MM.1S (cell line): ENCODE results near the gene SLC39A12.

ENCODE experiments used
- CTCF ChIP-seq: fragments of 300-600 bp; sonication (generic); IDR thresholded peaks from 2 replicates; pipeline ENCODE4 v1.5.1; 2016; ENCODE audit warnings: antibody characterized with exemption, low read length, mixed read lengths
- EZH2phosphoT487 ChIP-seq: fragments of 300-600 bp; sonication (generic); IDR thresholded peaks from 2 replicates; pipeline ENCODE4 v1.6.1; 2018; ENCODE audit warnings: antibody characterized with exemption, low read length

GRCh38 chr10:18082381-18082780 is 130.7 kb downstream of the SLC39A12 start:
- TF ChIP-seq CTCF (no peak), EZH2phosphoT487 (no peak)
